A549 (cell line): ENCODE data around the gene FBLN7.

ENCODE experiments used
- CEBPB ChIP-seq, 2 experiments: fragments of >200 bp in 1 of 2; sonication (Bioruptor Twin) in 1 of 2; formaldehyde crosslinking in 1 of 2; IDR thresholded peaks; 2 replicates each; pipeline ENCODE4 v1.6.1; 2012 to 2016
- EP300 ChIP-seq, 2 experiments: fragments of >200 bp; sonication (Bioruptor Twin); formaldehyde crosslinking; IDR thresholded peaks; 2 replicates in 1 of 2; 3 replicates in 1 of 2; pipeline ENCODE4 v1.6.1; 2016 to 2017
- JUN ChIP-seq, 2 experiments: fragments of >200 bp; sonication (Bioruptor Twin); formaldehyde crosslinking; IDR thresholded peaks; 2 replicates in 1 of 2; 3 replicates in 1 of 2; pipeline ENCODE4 v1.6.1; 2016 to 2017
- POLR2A ChIP-seq: IDR thresholded peaks from 2 replicates; pipeline ENCODE4 v1.6.1; 2012; ENCODE audit warnings: mild to moderate bottlenecking, low read length
- RAD21 ChIP-seq, 2 experiments: fragments of >200 bp in 1 of 2; sonication (Bioruptor Twin) in 1 of 2; formaldehyde crosslinking in 1 of 2; IDR thresholded peaks in 1 of 2; conservative IDR thresholded peaks in 1 of 2; 2 replicates in 1 of 2; 3 replicates in 1 of 2; pipeline ENCODE4 v1.6.1; 2012 to 2018; ENCODE audit warnings: inconsistent platforms in 1 of 2
- SMC3 ChIP-seq: fragments of >200 bp; sonication (Bioruptor Twin); formaldehyde crosslinking; IDR thresholded peaks from 3 replicates; pipeline ENCODE4 v1.6.1; 2018; ENCODE audit warnings: inconsistent platforms
- TFCP2L1 ChIP-seq: fragments of 250-450 bp; sonication (Bioruptor Pico); IDR thresholded peaks from 2 replicates; pipeline ENCODE4 v1.5.0; 2021; ENCODE audit warnings: mild to moderate bottlenecking
- TF ChIP-seq, protein P1 (sequence below): fragments of 450-650 bp; IDR thresholded peaks from 2 replicates; pipeline ENCODE4 v1.6.1; 2014; ENCODE audit warnings: antibody characterized with exemption
- TF ChIP-seq, protein P2 (sequence below): IDR thresholded peaks from 2 replicates; pipeline ENCODE4 v1.6.1; 2012; ENCODE audit warnings: low read depth, borderline replicate concordance
- TF ChIP-seq, protein P3 (sequence below): fragments of 250-450 bp; sonication (Bioruptor Pico); IDR thresholded peaks from 2 replicates; pipeline ENCODE4 v1.5.0; 2020; ENCODE audit warnings: low read depth, mild to moderate bottlenecking, moderate library complexity

DNA sequence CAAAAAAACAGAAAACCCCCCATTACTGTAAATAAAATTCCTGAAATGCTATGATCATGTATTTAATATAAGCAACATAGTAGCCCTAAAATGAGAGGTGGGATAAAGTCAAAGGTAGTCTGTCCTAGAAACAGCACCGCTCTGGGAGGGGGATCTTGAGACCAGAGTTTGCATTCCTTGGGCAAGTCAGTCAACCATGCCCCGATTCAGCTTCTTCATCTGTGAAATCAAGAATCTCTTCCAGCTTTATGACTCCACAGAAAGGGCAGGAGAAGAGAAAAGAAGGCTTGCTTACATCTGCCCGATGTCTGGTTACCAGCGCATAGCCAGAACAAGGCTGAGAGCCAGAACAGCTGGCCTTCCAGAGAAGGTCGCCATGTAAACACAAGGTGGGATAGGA is 2.1 kb upstream of the FBLN7 start:
- TF ChIP-seq CEBPB (IDR thresholded peaks at IDR 0.05) (no peak), SMC3 (no peak), EP300 (IDR thresholded peaks at IDR 0.05) (no peak), JUN (IDR thresholded peaks at IDR 0.05) (no peak), RAD21 (conservative IDR thresholded peaks at IDR 0.05 in 1 of 2, IDR thresholded peaks at IDR 0.05 in 1 of 2) (no peak), POLR2A (no peak), TFCP2L1 (no peak)
- TF ChIP-seq, protein P1, sequence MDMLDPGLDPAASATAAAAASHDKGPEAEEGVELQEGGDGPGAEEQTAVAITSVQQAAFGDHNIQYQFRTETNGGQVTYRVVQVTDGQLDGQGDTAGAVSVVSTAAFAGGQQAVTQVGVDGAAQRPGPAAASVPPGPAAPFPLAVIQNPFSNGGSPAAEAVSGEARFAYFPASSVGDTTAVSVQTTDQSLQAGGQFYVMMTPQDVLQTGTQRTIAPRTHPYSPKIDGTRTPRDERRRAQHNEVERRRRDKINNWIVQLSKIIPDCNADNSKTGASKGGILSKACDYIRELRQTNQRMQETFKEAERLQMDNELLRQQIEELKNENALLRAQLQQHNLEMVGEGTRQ, result no peak
- TF ChIP-seq, protein P2, sequence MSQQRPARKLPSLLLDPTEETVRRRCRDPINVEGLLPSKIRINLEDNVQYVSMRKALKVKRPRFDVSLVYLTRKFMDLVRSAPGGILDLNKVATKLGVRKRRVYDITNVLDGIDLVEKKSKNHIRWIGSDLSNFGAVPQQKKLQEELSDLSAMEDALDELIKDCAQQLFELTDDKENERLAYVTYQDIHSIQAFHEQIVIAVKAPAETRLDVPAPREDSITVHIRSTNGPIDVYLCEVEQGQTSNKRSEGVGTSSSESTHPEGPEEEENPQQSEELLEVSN, result no peak
- TF ChIP-seq, protein P3, sequence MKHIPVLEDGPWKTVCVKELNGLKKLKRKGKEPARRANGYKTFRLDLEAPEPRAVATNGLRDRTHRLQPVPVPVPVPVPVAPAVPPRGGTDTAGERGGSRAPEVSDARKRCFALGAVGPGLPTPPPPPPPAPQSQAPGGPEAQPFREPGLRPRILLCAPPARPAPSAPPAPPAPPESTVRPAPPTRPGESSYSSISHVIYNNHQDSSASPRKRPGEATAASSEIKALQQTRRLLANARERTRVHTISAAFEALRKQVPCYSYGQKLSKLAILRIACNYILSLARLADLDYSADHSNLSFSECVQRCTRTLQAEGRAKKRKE (CRISPR knock-in tag), result no peak
